Stomach (tissue), 4 donors: Measurements from ENCODE around the gene B3GLCT.

ENCODE experiments used
- EP300 ChIP-seq: sonication (generic); formaldehyde crosslinking; IDR thresholded peaks from one replicate; pipeline ENCODE4 v1.6.1; 2017; ENCODE audit warnings: antibody characterized with exemption
- POLR2A ChIP-seq, 4 donors: fragments of 450-650 bp; IDR thresholded peaks; one replicate each; pipeline ENCODE4 v1.6.1; 2016; ENCODE audit warnings: antibody characterized with exemption in 4 of 4, control low read depth in 2 of 4, mild to moderate bottlenecking in 1 of 4, moderate library complexity in 1 of 4
- POLR2AphosphoS5 ChIP-seq, 3 donors: sonication (generic); formaldehyde crosslinking; IDR thresholded peaks; one replicate each; pipeline ENCODE4 v1.6.1; 2016; ENCODE audit warnings: antibody characterized with exemption in 3 of 3
- TF ChIP-seq, protein P1 (sequence below), 7 experiments: fragments of 450-650 bp in 4 of 7; fragments of 200-600 bp in 3 of 7; sonication (generic) in 3 of 7; IDR thresholded peaks; one replicate each; pipeline ENCODE4 v1.5.1; 2016 to 2019; ENCODE audit warnings: antibody characterized with exemption in 7 of 7, control low read depth in 2 of 7, mild to moderate bottlenecking in 1 of 7

DNA sequence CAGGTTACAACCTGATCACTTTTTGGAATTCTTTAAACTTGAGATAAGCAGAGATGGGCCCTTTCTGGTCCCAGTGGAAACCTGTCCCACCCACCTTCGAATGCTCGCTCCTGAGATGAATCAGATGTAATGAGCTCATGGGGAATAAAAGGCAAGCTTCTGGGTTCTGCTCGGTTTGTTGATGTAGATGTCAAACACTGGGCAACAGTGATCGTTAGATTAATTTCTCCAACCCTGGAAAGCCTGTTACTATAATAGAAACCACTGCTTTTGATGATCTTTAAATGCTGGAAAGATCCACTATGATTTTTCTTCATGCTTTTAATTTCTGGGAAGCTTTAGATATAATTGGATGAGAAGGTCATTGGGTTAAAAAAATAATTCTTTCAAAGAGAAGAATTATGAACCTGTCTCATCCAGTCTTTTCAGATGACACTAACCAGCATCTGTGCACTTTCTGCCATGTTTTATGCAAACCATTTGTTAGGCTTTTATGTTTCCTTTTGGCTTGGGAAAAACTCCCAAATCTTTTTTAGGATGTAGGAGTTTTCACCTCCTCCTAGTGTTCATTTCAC, 49.3 kb downstream of the B3GLCT start:
- TF ChIP-seq POLR2AphosphoS5 (IDR thresholded peaks at IDR 0.05), result no peak
- TF ChIP-seq, protein P1, sequence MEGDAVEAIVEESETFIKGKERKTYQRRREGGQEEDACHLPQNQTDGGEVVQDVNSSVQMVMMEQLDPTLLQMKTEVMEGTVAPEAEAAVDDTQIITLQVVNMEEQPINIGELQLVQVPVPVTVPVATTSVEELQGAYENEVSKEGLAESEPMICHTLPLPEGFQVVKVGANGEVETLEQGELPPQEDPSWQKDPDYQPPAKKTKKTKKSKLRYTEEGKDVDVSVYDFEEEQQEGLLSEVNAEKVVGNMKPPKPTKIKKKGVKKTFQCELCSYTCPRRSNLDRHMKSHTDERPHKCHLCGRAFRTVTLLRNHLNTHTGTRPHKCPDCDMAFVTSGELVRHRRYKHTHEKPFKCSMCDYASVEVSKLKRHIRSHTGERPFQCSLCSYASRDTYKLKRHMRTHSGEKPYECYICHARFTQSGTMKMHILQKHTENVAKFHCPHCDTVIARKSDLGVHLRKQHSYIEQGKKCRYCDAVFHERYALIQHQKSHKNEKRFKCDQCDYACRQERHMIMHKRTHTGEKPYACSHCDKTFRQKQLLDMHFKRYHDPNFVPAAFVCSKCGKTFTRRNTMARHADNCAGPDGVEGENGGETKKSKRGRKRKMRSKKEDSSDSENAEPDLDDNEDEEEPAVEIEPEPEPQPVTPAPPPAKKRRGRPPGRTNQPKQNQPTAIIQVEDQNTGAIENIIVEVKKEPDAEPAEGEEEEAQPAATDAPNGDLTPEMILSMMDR (IDR thresholded peaks at IDR 0.05), result no peak
- no peak for TF ChIP-seq POLR2A (IDR thresholded peaks at IDR 0.05)
- no peak for TF ChIP-seq EP300
